ENCODE data around the gene PID1. TPM values are rescaled to one million over a fixed set of nuclear protein-coding genes. Genes with fewer than 3 reads are reported as not detected.

The PID1 gene
- polyA plus RNA-seq, 3 donors, result 5.0 to 7.3 (median 5.6) TPM

- DNase-seq (ENCODE audit: extremely low read depth in 1 of 11, low read depth in 9 of 11, low spot score in 4 of 11), result no peak
Measured at GRCh38 chr2:229181641-229182040, 89.4 kb downstream of the PID1 start.

GRCh38 chr2:229180658-229181057 lies 90.4 kb downstream of the PID1 start:
- DNase-seq (ENCODE audit: extremely low read depth in 1 of 11, low read depth in 9 of 11, low spot score in 4 of 11), result no peak

GRCh38 chr2:229179628-229180027 lies 91.5 kb downstream of the PID1 start:
- no peak for DNase-seq (ENCODE audit: extremely low read depth in 1 of 11, low read depth in 9 of 11, low spot score in 4 of 11)

GRCh38 chr2:229178706-229179105 lies 92.4 kb downstream of the PID1 start:
- DNase-seq (ENCODE audit: extremely low read depth in 1 of 11, low read depth in 9 of 11, low spot score in 4 of 11), result no peak

- DNase-seq (ENCODE audit: extremely low read depth in 1 of 11, low read depth in 9 of 11, low spot score in 4 of 11), result no peak
Measured at GRCh38 chr2:229178117-229178516, 93.0 kb downstream of the PID1 start.

GRCh38 chr2:229176136-229176535 lies 95.0 kb downstream of the PID1 start:
- no peak for DNase-seq (ENCODE audit: extremely low read depth in 1 of 11, low read depth in 9 of 11, low spot score in 4 of 11)

GRCh38 chr2:229175497-229175863 lies 95.6 kb downstream of the PID1 start:
- DNase-seq (ENCODE audit: extremely low read depth in 1 of 11, low read depth in 9 of 11, low spot score in 4 of 11), result no peak

GRCh38 chr2:229174794-229175496 lies 96.1 kb downstream of the PID1 start:
- DNase-seq (ENCODE audit: extremely low read depth in 1 of 11, low read depth in 9 of 11, low spot score in 4 of 11), result peak in 5 of 11 donors; percentile 2 to 21 (median 9)

GRCh38 chr2:229173825-229174359 lies 97.2 kb downstream of the PID1 start:
- DNase-seq (ENCODE audit: extremely low read depth in 1 of 11, low read depth in 9 of 11, low spot score in 4 of 11), result no peak

GRCh38 chr2:229170916-229171315 lies 100.2 kb downstream of the PID1 start:
- DNase-seq (ENCODE audit: extremely low read depth in 1 of 11, low read depth in 9 of 11, low spot score in 4 of 11), result no peak

GRCh38 chr2:229170171-229170570 lies 100.9 kb downstream of the PID1 start:
- DNase-seq (ENCODE audit: extremely low read depth in 1 of 11, low read depth in 9 of 11, low spot score in 4 of 11), result no peak

- DNase-seq (ENCODE audit: extremely low read depth in 1 of 11, low read depth in 9 of 11, low spot score in 4 of 11), result no peak
Measured at GRCh38 chr2:229169751-229170150, 101.3 kb downstream of the PID1 start.

- no peak for DNase-seq (ENCODE audit: extremely low read depth in 1 of 11, low read depth in 9 of 11, low spot score in 4 of 11)
Measured at GRCh38 chr2:229164545-229165249, 106.4 kb downstream of the PID1 start.

- DNase-seq (ENCODE audit: extremely low read depth in 1 of 11, low read depth in 9 of 11, low spot score in 4 of 11), result no peak
Measured at GRCh38 chr2:229163893-229164292, 107.2 kb downstream of the PID1 start.

GRCh38 chr2:229162015-229162414 lies 109.1 kb downstream of the PID1 start:
- DNase-seq (ENCODE audit: extremely low read depth in 1 of 11, low read depth in 9 of 11, low spot score in 4 of 11), result no peak

- no peak for DNase-seq (ENCODE audit: extremely low read depth in 1 of 11, low read depth in 9 of 11, low spot score in 4 of 11)
Measured at GRCh38 chr2:229160984-229161383, 110.1 kb downstream of the PID1 start.

- DNase-seq (ENCODE audit: extremely low read depth in 1 of 11, low read depth in 9 of 11, low spot score in 4 of 11), result no peak
Measured at GRCh38 chr2:229160180-229160579, 110.9 kb downstream of the PID1 start.

- no peak for DNase-seq (ENCODE audit: extremely low read depth in 1 of 11, low read depth in 9 of 11, low spot score in 4 of 11)
Measured at GRCh38 chr2:229159405-229159804, 111.7 kb downstream of the PID1 start.

GRCh38 chr2:229154381-229154780 lies 116.7 kb downstream of the PID1 start:
- DNase-seq (ENCODE audit: extremely low read depth in 1 of 11, low read depth in 9 of 11, low spot score in 4 of 11), result no peak

GRCh38 chr2:229153951-229154350 lies 117.1 kb downstream of the PID1 start:
- no peak for DNase-seq (ENCODE audit: extremely low read depth in 1 of 11, low read depth in 9 of 11, low spot score in 4 of 11)

- DNase-seq (ENCODE audit: extremely low read depth in 1 of 11, low read depth in 9 of 11, low spot score in 4 of 11), result no peak
Measured at GRCh38 chr2:229153267-229153666, 117.8 kb downstream of the PID1 start.

Data from renal cortex interstitium (tissue), 11 donors.